ENCODE results near the gene ADAM17.

Gene ADAM17

DNA sequence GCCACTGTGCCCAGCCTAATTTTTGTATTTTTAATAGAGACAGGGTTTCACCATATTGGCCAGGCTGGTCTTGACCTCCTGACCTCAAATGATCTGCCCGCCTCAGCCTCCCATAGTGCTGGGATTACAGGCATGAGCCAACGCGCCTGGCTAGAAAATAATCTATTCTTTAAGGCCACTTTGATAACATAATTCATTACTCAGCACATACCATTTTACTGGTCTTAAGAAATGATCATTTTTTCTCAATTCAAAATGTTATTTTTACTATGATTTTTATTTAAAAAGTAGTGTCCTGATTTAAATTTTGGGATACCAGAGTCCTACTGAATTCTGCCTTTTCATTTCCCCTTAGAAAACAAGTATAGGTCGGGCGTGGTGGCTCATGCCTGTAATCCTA is 27.0 kb upstream of the ADAM17 start:
- TF ChIP-seq, protein P1, sequence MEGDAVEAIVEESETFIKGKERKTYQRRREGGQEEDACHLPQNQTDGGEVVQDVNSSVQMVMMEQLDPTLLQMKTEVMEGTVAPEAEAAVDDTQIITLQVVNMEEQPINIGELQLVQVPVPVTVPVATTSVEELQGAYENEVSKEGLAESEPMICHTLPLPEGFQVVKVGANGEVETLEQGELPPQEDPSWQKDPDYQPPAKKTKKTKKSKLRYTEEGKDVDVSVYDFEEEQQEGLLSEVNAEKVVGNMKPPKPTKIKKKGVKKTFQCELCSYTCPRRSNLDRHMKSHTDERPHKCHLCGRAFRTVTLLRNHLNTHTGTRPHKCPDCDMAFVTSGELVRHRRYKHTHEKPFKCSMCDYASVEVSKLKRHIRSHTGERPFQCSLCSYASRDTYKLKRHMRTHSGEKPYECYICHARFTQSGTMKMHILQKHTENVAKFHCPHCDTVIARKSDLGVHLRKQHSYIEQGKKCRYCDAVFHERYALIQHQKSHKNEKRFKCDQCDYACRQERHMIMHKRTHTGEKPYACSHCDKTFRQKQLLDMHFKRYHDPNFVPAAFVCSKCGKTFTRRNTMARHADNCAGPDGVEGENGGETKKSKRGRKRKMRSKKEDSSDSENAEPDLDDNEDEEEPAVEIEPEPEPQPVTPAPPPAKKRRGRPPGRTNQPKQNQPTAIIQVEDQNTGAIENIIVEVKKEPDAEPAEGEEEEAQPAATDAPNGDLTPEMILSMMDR (conservative IDR thresholded peaks at IDR 0.05; ENCODE audit: low read length): no peak
- Histone ChIP-seq H3K9me2 (replicated peaks; ENCODE audit: low read depth, low read length) (no peaks in the 10 kb centered on the region), H3K4me1 (ENCODE audit: insufficient read depth, low read length, poor library complexity, severe bottlenecking) (no peaks in the 10 kb centered on the region), H3K9ac (ENCODE audit: low read depth, low read length, poor library complexity, severe bottlenecking) (no peak overlapping the region), H3F3A (ENCODE audit: low read depth) (no peaks in the 10 kb centered on the region), H4K20me1 (ENCODE audit: insufficient read depth, low read length, poor library complexity, severe bottlenecking) (peaks cover 19% of the 10 kb centered on the region), H3K4me3 (ENCODE audit: low read length, poor library complexity, severe bottlenecking) (no peak overlapping the region), H3K79me2 (ENCODE audit: insufficient read depth, low read length) (peaks cover 12% of the 10 kb centered on the region; the same call in 1 of the 2 replicates), H3K9me3 (ENCODE audit: insufficient read depth, low read depth, low read length) (no peaks in the 10 kb centered on the region), H3K4me2 (ENCODE audit: low read depth, low read length, poor library complexity, severe bottlenecking) (no peak overlapping the region), H3K27me3 (ENCODE audit: insufficient read depth, low read length, poor library complexity, severe bottlenecking) (no peaks in the 10 kb centered on the region), H2AFZ (ENCODE audit: low read length) (no peak overlapping the region), H3K36me3 (ENCODE audit: insufficient read depth, low read length) (peaks cover 56% of the 10 kb centered on the region)

DNA sequence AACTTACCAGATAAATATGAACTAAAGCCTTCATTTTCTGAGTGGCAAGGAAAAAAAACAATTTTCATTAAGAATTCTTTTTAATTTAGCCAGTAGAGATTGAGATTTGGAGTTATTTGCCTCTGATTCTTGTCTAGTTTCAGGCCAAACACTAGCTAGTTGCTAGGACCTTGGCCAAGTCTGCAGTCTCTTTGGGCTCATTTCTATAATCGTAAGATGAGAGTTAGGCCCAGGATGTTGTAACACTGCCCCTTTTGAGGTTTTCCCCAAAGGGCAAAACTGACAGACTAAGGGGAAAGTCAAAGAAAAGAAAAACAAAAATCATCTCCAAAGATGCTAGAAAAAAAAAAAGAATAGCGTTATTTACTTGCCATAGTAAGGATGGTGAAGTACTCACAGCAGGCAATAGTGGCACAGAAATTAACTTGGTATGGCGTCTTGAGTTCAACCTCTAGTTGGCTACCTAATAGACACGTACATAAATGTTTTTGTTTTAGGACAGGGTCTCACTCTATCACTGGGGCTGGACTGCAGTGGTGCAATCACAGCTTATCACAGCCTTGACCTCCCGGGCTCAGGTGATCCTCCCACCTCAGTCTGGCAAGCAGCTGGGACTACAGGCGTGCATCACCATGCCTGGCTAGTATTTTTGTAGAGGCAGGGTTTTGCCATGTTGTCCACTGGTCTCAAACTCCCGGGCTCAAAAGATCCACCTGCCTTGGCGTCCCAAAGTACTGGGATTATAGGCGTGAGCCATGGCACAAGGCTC is 23.0 kb upstream of the ADAM17 start:
- H2AFZ ChIP-seq (ENCODE audit: low read length): no peak overlapping the region
- H3K9me2 ChIP-seq (replicated peaks; ENCODE audit: low read depth, low read length): no peaks in the 10 kb centered on the region
- no peaks in the 10 kb centered on the region for H4K20me1 ChIP-seq (ENCODE audit: insufficient read depth, low read length, poor library complexity, severe bottlenecking)
- no peaks in the 10 kb centered on the region for H3K79me2 ChIP-seq (ENCODE audit: insufficient read depth, low read length)
- H3F3A ChIP-seq (ENCODE audit: low read depth): no peaks in the 10 kb centered on the region
- H3K4me1 ChIP-seq (ENCODE audit: insufficient read depth, low read length, poor library complexity, severe bottlenecking): no peaks in the 10 kb centered on the region
- no peak overlapping the region for H3K4me3 ChIP-seq (ENCODE audit: low read length, poor library complexity, severe bottlenecking)
- no peaks in the 10 kb centered on the region for H3K9me3 ChIP-seq (ENCODE audit: insufficient read depth, low read depth, low read length)
- H3K27me3 ChIP-seq (ENCODE audit: insufficient read depth, low read length, poor library complexity, severe bottlenecking): no peaks in the 10 kb centered on the region
- H3K4me2 ChIP-seq (ENCODE audit: low read depth, low read length, poor library complexity, severe bottlenecking): no peak overlapping the region
- peaks cover 16% of the 10 kb centered on the region; the same call in 1 of the 2 replicates for H3K36me3 ChIP-seq (ENCODE audit: insufficient read depth, low read length)
- TF ChIP-seq, protein P1 (conservative IDR thresholded peaks at IDR 0.05; ENCODE audit: low read length): no peak
- no peak for TF ChIP-seq EZH2phosphoT487 (IDR thresholded peaks at IDR 0.05; ENCODE audit: borderline replicate concordance)
- H3K9ac ChIP-seq (ENCODE audit: low read depth, low read length, poor library complexity, severe bottlenecking): no peak overlapping the region

DNA sequence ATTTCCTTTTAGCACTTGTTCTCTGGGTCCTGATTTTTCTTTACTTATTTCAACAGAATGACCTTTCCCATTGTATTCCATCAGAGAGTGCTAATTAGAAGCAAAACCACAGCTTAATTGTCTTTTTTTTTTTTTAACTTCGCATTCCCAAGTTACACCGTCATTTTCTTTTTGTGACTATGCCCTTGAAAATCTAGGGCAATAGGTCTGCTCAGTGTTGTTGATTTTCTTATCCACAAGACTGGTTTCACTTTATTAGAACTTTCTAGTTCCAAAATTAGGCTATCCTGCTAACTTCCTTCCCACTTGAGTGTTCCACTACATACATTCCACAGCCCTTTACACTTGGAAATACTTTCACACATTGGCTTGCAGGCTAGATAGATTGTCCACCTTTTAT is 18.7 kb upstream of the ADAM17 start:
- no peaks in the 10 kb centered on the region for H4K20me1 ChIP-seq (ENCODE audit: insufficient read depth, low read length, poor library complexity, severe bottlenecking)
- H3K79me2 ChIP-seq (ENCODE audit: insufficient read depth, low read length): no peaks in the 10 kb centered on the region
- no peaks in the 10 kb centered on the region for H3K27me3 ChIP-seq (ENCODE audit: insufficient read depth, low read length, poor library complexity, severe bottlenecking)
- no peaks in the 10 kb centered on the region for H3K9me3 ChIP-seq (ENCODE audit: insufficient read depth, low read depth, low read length)
- no peaks in the 10 kb centered on the region for H3K36me3 ChIP-seq (ENCODE audit: insufficient read depth, low read length)
- H3K4me1 ChIP-seq (ENCODE audit: insufficient read depth, low read length, poor library complexity, severe bottlenecking): no peaks in the 10 kb centered on the region
- no peaks in the 10 kb centered on the region for H3F3A ChIP-seq (ENCODE audit: low read depth)
- H3K9me2 ChIP-seq (replicated peaks; ENCODE audit: low read depth, low read length): no peaks in the 10 kb centered on the region
- H2AFZ ChIP-seq (ENCODE audit: low read length): no peak overlapping the region
- no peak overlapping the region for H3K4me2 ChIP-seq (ENCODE audit: low read depth, low read length, poor library complexity, severe bottlenecking)
- H3K4me3 ChIP-seq (ENCODE audit: low read length, poor library complexity, severe bottlenecking): no peak overlapping the region
- no peak overlapping the region for H3K9ac ChIP-seq (ENCODE audit: low read depth, low read length, poor library complexity, severe bottlenecking)
- TF ChIP-seq, protein P1 (conservative IDR thresholded peaks at IDR 0.05; ENCODE audit: low read length): no peak

Measured in Loucy (cell line).